ENCODE results near the gene NRM. TPM values are rescaled to one million over a fixed set of nuclear protein-coding genes. Genes with fewer than 3 reads are reported as not detected.
"Not testable (repeated sequence)": the region's sequence is repeated elsewhere in the genome, so short reads cannot be mapped to it uniquely, and the experiment has no call there.

NRM gene
- total RNA-seq, 1 donor from 2014 or later: 6.1 TPM

DNA sequence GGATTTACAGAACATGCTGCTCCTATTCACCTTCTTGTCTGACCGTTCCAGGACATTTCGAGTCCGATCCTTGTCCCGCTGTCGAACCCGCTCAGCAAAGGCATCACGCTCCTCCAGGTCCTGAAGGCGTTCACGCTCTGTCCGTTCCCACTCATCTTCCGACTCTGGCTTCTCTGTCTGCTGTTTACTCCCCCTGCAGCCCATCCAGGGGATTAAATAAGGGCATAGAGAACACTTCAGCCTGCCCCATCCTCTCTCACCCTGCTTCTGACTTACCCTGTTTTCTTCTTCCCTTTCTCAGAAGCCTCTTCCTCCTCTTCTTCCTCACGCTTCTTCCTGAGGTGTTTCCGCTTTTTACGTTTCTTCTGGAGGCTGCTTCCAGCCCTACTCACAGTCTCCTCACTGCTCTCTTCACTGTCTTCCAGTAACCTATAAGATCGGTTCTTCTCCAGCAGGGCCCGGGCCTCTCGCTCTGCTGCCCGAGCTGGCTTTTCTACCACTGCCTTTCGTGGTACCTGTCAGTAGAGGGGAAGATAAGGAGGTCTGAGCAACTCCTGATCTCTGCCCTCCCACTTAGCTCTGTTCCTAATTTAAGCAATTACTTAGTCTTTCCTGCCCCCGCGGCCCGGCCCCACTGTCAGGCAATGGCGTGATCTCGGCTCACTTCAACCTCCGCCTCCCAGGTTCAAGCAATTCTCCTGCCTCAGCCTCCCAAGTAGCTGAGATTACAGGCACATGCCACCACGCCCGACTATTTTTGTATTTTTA, 19.8 kb downstream of the NRM start:
- H3K36me3 ChIP-seq: peaks cover 0 to 41% of the 10 kb centered on the region in 2 donors
- H3K27me3 ChIP-seq: no peaks in the 10 kb centered on the region
- H3K27ac ChIP-seq: no peak overlapping the region
- no peak overlapping the region for H3K4me3 ChIP-seq
- TF ChIP-seq POLR2A (IDR thresholded peaks at IDR 0.05) (no peak), POLR2AphosphoS5 (IDR thresholded peaks at IDR 0.05; ENCODE audit: insufficient read depth in 1 of 2, low read depth in 1 of 2) (no peak)
- TF ChIP-seq, protein P1, sequence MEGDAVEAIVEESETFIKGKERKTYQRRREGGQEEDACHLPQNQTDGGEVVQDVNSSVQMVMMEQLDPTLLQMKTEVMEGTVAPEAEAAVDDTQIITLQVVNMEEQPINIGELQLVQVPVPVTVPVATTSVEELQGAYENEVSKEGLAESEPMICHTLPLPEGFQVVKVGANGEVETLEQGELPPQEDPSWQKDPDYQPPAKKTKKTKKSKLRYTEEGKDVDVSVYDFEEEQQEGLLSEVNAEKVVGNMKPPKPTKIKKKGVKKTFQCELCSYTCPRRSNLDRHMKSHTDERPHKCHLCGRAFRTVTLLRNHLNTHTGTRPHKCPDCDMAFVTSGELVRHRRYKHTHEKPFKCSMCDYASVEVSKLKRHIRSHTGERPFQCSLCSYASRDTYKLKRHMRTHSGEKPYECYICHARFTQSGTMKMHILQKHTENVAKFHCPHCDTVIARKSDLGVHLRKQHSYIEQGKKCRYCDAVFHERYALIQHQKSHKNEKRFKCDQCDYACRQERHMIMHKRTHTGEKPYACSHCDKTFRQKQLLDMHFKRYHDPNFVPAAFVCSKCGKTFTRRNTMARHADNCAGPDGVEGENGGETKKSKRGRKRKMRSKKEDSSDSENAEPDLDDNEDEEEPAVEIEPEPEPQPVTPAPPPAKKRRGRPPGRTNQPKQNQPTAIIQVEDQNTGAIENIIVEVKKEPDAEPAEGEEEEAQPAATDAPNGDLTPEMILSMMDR (IDR thresholded peaks at IDR 0.05): no peak
- intact Hi-C loops (cut with DNase I): no loop called here
- no peak for DNase-seq (ENCODE audit: extremely low spot score in 2 of 2)
- H3K9me3 ChIP-seq: no peaks in the 10 kb centered on the region
- peaks cover 20% of the 10 kb centered on the region for H3K4me1 ChIP-seq

- H3K4me1 ChIP-seq; H3K27ac ChIP-seq; H3K4me3 ChIP-seq; DNase-seq (ENCODE audit: extremely low spot score in 2 of 2); H3K9me3 ChIP-seq; H3K27me3 ChIP-seq; intact Hi-C loops (cut with DNase I): not testable (repeated sequence)
- H3K36me3 ChIP-seq: peaks cover 0 to 85% of the 10 kb centered on the region in 2 donors
Observed at GRCh38 chr6:30666300-30666699, 24.5 kb downstream of the NRM start.

DNA sequence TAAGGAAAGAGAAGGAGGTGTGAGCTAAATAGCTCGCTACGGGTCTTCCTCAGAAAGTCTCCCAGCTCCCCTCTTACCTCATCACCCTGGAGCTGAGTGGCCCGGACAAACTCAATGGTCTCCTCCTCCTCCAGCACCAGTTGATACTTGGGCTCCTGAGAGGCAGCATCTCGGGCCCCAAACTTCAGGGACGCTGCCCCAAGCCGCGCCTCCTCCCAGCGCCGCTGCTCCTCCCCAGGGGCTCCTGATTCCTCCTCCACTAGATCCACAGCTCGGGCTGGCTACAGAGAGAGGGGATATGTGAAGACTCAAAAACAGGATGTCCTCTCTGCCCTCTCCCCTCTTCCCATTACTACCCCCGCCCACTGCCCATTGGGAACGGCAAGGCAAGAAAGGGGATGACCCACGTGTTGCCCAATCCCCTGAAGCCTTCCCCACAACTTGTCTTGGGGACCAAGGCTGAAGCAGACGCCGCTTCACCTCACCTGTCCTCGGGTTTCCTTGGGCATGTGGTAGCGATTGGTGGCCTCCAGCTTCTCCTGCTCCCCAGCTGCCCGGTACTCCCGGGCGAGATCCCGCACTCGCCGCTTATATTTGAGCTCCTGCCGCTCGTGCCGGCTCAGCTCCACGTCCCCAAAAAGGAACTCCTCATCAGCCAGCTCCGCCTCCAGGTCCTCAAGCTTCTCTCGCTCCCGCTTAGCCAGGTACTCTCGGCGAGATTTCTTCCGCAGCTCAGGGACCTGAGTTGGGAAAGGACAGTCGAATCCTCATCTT, 25.6 kb downstream of the NRM start:
- TF ChIP-seq, protein P1 (IDR thresholded peaks at IDR 0.05): no peak
- TF ChIP-seq POLR2AphosphoS5 (IDR thresholded peaks at IDR 0.05; ENCODE audit: insufficient read depth in 1 of 2, low read depth in 1 of 2) (no peak), POLR2A (IDR thresholded peaks at IDR 0.05) (no peak)
- H3K9me3 ChIP-seq: no peaks in the 10 kb centered on the region
- no peak overlapping the region for H3K27ac ChIP-seq
- DNase-seq (ENCODE audit: extremely low spot score in 2 of 2): no peak
- no peaks in the 10 kb centered on the region for H3K27me3 ChIP-seq
- H3K36me3 ChIP-seq: peaks cover 0 to 78% of the 10 kb centered on the region in 2 donors
- intact Hi-C loops (cut with DNase I): no loop called here
- H3K4me1 ChIP-seq: no peaks in the 10 kb centered on the region
- H3K4me3 ChIP-seq: no peak overlapping the region

- H3K27me3 ChIP-seq; intact Hi-C loops (cut with DNase I); H3K4me3 ChIP-seq; DNase-seq (ENCODE audit: extremely low spot score in 2 of 2); H3K9me3 ChIP-seq; H3K27ac ChIP-seq; H3K4me1 ChIP-seq: not testable (repeated sequence)
- peaks cover 0 to 88% of the 10 kb centered on the region in 2 donors for H3K36me3 ChIP-seq
Observed at GRCh38 chr6:30657922-30658321, 32.9 kb downstream of the NRM start.

DNA sequence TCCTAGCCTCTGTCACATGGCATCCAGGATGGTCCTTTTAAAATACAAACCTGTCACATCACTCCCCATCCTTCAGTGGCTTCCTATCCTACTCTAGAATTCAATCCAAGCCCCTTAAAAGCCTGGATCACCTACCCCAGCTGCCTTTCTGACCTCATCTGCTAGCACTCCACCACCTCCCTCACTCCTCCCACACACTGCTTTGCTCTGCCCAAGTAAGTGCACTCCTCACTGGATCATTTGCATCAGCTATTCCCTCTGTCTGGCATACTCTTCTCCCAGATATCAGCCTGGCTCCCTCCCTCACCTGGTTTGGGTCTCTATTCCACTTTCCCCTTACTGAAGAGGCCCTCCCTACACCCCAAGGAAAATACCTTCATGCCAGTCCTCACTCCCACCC, 33.3 kb downstream of the NRM start:
- Histone ChIP-seq H3K27ac (no peak overlapping the region), H3K4me3 (no peak overlapping the region), H3K36me3 (peaks cover 0 to 88% of the 10 kb centered on the region in 2 donors), H3K27me3 (no peaks in the 10 kb centered on the region), H3K4me1 (no peaks in the 10 kb centered on the region), H3K9me3 (no peaks in the 10 kb centered on the region)
- DNase-seq (ENCODE audit: extremely low spot score in 2 of 2): no peak
- TF ChIP-seq, protein P1 (IDR thresholded peaks at IDR 0.05): no peak
- TF ChIP-seq POLR2A (IDR thresholded peaks at IDR 0.05) (no peak), POLR2AphosphoS5 (IDR thresholded peaks at IDR 0.05; ENCODE audit: insufficient read depth in 1 of 2, low read depth in 1 of 2) (no peak)
- intact Hi-C loops (cut with DNase I): no loop called here

GRCh38 chr6:30656513-30656912, 34.3 kb downstream of the NRM start:
- TF ChIP-seq POLR2A (IDR thresholded peaks at IDR 0.05): no peak
- no peak for TF ChIP-seq POLR2AphosphoS5 (IDR thresholded peaks at IDR 0.05; ENCODE audit: insufficient read depth in 1 of 2, low read depth in 1 of 2)
- TF ChIP-seq, protein P1 (IDR thresholded peaks at IDR 0.05): no peak
- no peak overlapping the region for H3K27ac ChIP-seq
- no peak for DNase-seq (ENCODE audit: extremely low spot score in 2 of 2)
- H3K9me3 ChIP-seq: no peaks in the 10 kb centered on the region
- H3K4me1 ChIP-seq: no peaks in the 10 kb centered on the region
- intact Hi-C loops (cut with DNase I): no loop called here
- H3K4me3 ChIP-seq: no peak overlapping the region
- H3K27me3 ChIP-seq: no peaks in the 10 kb centered on the region
- peaks cover 0 to 88% of the 10 kb centered on the region in 2 donors for H3K36me3 ChIP-seq
